Superior temporal gyrus (tissue), 1 donor: Measurements from ENCODE around the gene FBLN1.
"Not testable (repeated sequence)": the region's sequence is repeated elsewhere in the genome, so short reads cannot be mapped to it uniquely, and the experiment has no call there.

Source experiments
- DNase-seq: peaks from one replicate; pipeline ENCODE4 v3.0.0-alpha.2; 2016; ENCODE audit errors: extremely low spot score

Gene FBLN1

GRCh38 chr22:45528046-45528445 lies 25.4 kb downstream of the FBLN1 start:
- no peak for DNase-seq

GRCh38 chr22:45529105-45529504 lies 26.4 kb downstream of the FBLN1 start:
- no peak for DNase-seq

GRCh38 chr22:45529971-45530575 lies 27.4 kb downstream of the FBLN1 start:
- DNase-seq = no peak

GRCh38 chr22:45531441-45532234 lies 29.0 kb downstream of the FBLN1 start:
- DNase-seq = no peak

GRCh38 chr22:45532235-45532631 lies 29.6 kb downstream of the FBLN1 start:
- no peak for DNase-seq

GRCh38 chr22:45533703-45534102 lies 31.0 kb downstream of the FBLN1 start:
- DNase-seq = no peak

GRCh38 chr22:45534339-45535192 lies 31.9 kb downstream of the FBLN1 start:
- DNase-seq = no peak

GRCh38 chr22:45535290-45535689 lies 32.6 kb downstream of the FBLN1 start:
- DNase-seq = no peak

- not testable (repeated sequence) for DNase-seq
Measured at GRCh38 chr22:45535835-45536234, 33.2 kb downstream of the FBLN1 start.

- no peak for DNase-seq
Measured at GRCh38 chr22:45537734-45538181, 35.1 kb downstream of the FBLN1 start.

- DNase-seq = peak; percentile 35
Measured at GRCh38 chr22:45538281-45538680, 35.6 kb downstream of the FBLN1 start.

GRCh38 chr22:45540122-45540521 lies 37.4 kb downstream of the FBLN1 start:
- DNase-seq = no peak

- DNase-seq = no peak
Measured at GRCh38 chr22:45541382-45541979, 38.8 kb downstream of the FBLN1 start.

- DNase-seq = no peak
Measured at GRCh38 chr22:45542001-45542520, 39.4 kb downstream of the FBLN1 start.

GRCh38 chr22:45542736-45543135 lies 40.1 kb downstream of the FBLN1 start:
- DNase-seq = not testable (repeated sequence)

GRCh38 chr22:45543243-45543642 lies 40.6 kb downstream of the FBLN1 start:
- no peak for DNase-seq

- DNase-seq = no peak
Measured at GRCh38 chr22:45544588-45545170, 42.0 kb downstream of the FBLN1 start.

- no peak for DNase-seq
Measured at GRCh38 chr22:45546333-45547015, 43.8 kb downstream of the FBLN1 start.

GRCh38 chr22:45547016-45547345 lies 44.3 kb downstream of the FBLN1 start:
- no peak for DNase-seq

- DNase-seq = no peak
Measured at GRCh38 chr22:45547731-45548130, 45.0 kb downstream of the FBLN1 start.
